GM23248 (cell line): ENCODE measurements around the gene NEIL1.

Source experiments
- EZH2 ChIP-seq: fragments of 200-600 bp; sonication (generic); IDR thresholded peaks from 2 replicates; pipeline ENCODE4 v1.6.1; 2018; ENCODE audit warnings: antibody characterized with exemption, mild to moderate bottlenecking; ENCODE audit not compliant: insufficient read depth, poor library complexity, severe bottlenecking
- EZH2phosphoT487 ChIP-seq: fragments of 200-600 bp; sonication (generic); IDR thresholded peaks from 2 replicates; pipeline ENCODE4 v1.6.1; 2018; ENCODE audit warnings: antibody characterized with exemption, moderate library complexity, mild to moderate bottlenecking, low read depth; ENCODE audit not compliant: insufficient read depth

DNA sequence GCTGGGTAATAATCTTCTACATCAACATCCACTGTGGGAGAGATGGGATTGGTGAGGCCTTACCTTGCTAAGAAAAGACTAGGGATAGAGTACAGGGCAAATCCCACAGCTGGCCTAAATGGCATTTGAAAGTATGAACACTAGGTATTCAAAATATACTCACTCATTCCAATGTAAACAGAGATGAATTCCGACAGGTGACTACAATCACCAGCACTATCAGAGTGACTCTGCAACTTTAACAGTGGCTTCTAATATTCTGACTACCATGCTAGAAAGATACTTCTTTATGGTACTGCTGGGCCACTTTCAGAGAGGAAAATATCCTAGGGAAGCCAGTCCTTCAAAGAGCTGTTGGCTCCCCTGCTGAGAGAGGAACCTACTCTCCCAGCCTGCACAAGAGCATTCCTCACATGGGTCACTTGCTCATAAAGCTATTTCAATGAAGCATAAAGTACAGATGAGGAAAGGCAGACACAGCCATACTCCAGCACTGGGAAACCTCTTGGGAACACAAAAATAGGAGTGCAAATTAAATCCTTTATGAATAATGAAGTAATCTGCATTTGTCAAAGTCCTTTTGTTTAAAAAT is 43.0 kb downstream of the NEIL1 start:
- TF ChIP-seq EZH2 (no peak), EZH2phosphoT487 (no peak)
